ENCODE data around the gene PLD1.
"Not testable (repeated sequence)": the region's sequence is repeated elsewhere in the genome, so short reads cannot be mapped to it uniquely, and the experiment has no call there.

PLD1 gene

DNA sequence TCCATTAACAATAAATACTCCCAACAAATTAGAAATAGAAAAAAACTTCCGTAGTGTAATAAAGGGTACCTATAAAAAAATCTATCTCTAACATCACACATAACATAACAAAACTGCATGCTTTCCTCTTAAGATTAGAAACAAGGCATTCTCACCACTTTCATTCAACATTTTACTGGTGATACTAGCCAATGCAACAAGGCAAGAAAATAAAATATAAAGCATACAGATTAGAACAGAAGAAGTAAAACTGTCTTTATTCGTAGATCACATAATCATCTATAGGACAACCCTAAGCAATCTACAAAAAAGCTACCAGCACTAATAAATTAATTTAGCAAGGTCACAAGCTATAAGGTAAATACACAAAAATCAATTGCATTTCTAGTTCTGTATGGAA lies 107.1 kb downstream of the PLD1 start:
- DNase-seq: no peak

GRCh38 chr3:171700653-171701052 lies 109.6 kb downstream of the PLD1 start:
- no peak for DNase-seq

DNA sequence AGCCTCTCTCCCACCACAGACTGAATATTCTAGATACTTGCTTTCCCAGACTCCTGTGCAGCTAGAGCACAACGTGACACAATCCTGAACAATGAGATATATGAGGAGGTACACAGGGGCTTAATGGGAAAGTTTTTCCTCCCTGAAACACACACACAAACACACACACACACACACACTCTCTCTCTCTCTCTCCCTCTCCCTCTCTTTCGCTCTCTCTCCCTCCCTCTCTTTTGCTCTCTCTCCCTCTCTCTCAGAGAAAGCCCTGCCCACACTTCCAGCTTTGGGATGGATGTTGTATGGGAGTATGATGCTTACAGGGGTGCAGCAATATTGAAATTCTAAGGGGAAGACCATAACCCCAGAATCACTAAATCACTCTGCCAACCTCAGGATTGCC lies 110.1 kb downstream of the PLD1 start:
- DNase-seq: no peak

GRCh38 chr3:171699601-171700000 lies 110.7 kb downstream of the PLD1 start:
- no peak for DNase-seq

DNA sequence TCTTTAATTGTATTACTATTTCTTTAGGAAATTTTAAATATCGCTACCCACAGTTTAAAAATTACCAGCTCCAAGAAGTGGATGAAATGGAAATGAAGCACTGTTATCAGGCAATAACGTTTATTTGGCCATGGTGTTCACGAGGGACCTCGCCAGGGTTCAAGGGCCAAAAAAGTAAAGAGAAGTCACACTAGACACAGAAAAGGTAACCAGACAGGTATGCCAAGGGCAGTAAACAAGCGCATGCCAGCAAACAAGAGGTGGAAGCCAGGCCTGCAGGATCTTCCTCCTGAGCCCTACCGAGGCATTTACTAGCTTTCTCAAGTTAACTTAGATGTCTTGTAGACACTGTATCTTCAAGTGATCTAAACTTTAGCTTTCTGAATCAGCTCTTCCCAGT lies 113.5 kb downstream of the PLD1 start:
- DNase-seq: no peak

DNA sequence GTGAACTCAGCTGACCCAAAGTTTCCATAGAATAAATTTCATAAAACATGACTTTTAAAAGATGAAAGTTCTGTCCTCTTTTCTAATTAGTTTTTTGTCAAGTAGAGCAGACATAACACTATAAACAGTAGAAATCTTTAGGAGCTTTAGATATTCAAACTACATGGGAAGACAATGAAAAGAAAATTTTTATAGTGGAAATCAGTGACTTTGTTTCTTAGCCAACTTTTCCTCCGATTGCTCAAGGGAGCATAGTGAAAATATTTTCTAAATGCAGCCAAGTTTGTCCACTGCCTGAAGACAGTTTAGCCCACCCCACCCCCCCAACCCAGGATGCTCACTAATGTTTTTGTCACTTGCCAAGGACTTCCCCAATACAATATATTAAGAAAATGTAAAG lies 114.9 kb downstream of the PLD1 start:
- no peak for DNase-seq

DNA sequence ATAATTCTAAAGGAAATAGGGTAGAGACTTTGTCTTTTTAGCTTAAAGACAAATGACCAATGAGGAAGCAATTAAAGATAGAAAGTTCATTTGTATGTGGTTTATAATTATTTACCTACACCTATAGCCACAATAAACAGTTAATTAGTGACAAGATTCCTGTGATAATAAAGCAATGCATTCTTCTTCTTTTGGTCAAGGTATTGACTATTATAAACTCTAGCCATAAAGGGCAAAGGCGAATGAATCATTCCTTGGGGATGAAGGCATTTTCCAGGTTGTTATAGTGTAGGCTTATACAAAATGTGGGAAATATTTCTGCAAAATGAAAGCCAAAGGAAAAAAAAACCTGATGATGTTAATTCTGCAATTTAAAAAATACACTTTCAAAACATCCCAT lies 115.4 kb downstream of the PLD1 start:
- no peak for DNase-seq

GRCh38 chr3:171692551-171692950 lies 117.7 kb downstream of the PLD1 start:
- not testable (repeated sequence) for DNase-seq

- DNase-seq: no peak
Observed at GRCh38 chr3:171691485-171691884, 118.8 kb downstream of the PLD1 start.

GRCh38 chr3:171690281-171690680 lies 120.0 kb downstream of the PLD1 start:
- no peak for DNase-seq

DNA sequence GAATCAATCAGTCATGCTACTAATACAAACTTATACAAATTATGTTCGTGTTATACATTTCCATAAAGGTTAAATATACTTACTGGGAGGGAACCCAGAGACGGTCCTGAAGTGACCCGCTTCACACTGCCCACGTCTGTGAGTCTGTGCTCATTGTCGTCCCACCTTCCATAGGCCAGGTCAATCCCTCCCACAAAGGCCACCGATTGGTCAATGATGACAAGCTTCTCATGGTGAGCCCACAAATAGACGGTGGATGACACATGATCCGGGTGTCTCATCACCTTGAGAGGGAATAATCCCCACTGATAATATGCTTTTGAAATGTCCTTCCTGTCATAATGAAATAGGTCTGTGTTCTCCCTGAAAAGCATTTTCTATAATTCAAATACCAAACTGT lies 121.7 kb downstream of the PLD1 start:
- DNase-seq: no peak

GRCh38 chr3:171688002-171688401 lies 122.3 kb downstream of the PLD1 start:
- DNase-seq: no peak

- DNase-seq: no peak
Observed at GRCh38 chr3:171687581-171687980, 122.7 kb downstream of the PLD1 start.

DNA sequence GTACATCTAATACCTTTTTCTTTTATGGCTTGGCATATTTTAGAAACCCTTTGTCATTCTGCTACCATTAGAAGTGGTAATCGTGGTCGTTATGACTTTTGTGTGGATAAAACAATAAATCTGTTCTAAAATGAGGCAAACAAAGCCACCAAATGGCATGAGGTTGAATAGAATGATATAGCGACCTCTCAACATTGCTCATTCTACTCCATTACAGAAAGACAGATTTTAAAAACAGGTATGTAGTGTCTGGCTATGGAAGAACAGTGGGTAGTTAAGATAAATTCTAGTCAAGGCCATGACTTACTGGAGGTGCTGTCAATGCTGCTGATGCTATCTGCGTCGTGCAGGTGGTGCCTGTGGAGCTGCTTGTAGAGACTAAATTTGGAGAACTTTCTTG lies 123.2 kb downstream of the PLD1 start:
- no peak for DNase-seq

GRCh38 chr3:171685116-171685895 lies 125.0 kb downstream of the PLD1 start:
- no peak for DNase-seq

GRCh38 chr3:171684221-171684620 lies 126.1 kb downstream of the PLD1 start:
- no peak for DNase-seq

DNA sequence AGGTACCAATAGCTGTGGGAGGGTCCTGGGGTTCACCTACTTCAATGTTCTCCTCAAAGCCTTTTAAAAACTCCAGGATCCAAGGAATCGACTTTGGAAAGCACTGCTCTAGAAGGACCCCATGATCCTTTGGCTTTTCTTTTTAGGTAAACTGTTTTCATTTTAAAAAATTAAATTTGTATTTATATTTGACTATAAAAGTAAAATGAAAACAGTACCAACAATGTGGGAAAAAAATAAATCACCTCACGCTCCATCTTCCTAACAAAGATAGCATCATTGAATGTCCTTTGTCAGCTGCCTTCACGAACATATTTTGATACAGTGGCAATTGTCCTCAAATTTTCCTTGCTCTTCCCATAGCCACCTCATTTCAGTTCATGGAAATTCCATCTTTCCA lies 127.5 kb downstream of the PLD1 start:
- DNase-seq: no peak

DNA sequence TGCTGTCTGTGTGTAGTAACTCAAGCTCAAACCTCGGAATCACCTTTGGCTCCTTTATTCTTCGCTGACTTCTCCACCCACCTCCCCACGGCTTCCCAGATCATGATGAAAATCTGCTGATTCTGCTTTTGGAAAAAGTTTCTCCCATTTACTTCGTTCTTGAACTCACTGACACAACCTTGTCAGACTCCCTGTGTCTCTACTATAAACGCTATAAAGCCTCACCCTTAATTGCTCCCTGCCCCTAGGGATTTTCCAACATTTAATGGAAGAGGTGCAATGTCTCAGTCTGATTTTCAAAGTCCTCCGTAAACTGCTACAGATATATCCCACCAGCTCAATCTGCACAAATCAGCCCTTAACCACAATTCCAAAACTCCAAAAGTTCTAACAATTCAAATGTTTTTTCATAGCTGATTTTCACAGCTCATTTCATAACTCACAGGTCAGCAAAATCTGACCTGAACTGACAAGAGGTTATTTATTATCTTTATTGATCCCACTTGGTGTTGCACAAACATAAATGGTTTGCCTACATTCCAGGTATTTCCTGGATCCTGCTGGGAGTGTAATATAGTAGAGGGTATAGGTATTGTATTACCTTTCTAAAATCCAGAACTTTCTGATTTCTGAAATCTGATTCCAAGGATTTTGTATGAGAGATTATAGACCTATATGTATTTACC lies 129.4 kb downstream of the PLD1 start:
- DNase-seq: no peak

DNA sequence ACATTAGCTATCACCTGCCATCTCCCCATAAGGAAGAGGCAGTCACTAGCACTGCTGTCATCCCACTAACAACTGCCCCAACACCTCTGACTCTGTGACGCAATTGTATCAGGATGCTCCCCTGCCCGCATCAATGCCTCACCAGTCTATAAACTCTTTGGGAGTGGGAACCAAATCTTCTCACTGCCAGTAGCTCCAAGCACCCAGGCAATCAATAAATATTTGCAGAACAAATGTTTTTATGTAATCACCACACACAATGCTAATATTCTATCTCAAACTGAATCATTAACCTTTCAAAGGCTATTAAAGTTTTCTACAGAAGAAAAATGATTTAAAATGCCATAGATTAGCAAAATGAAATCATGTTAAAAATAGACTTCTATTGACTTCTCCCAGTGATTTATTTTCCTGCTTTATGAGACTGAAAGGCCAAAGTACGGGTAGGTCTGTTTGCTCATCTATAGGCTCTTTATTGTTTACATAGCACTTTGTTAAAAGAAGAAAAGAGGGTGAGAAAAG lies 131.3 kb downstream of the PLD1 start:
- DNase-seq: no peak

GRCh38 chr3:171677706-171678105 lies 132.6 kb downstream of the PLD1 start:
- DNase-seq: no peak

GRCh38 chr3:171676601-171677175 lies 133.6 kb downstream of the PLD1 start:
- DNase-seq: no peak

GRCh38 chr3:171673951-171674350 lies 136.3 kb downstream of the PLD1 start:
- no peak for DNase-seq

GRCh38 chr3:171672538-171672937 lies 137.7 kb downstream of the PLD1 start:
- no peak for DNase-seq

Data from hypothalamus (tissue), 51 donors.